AG04449 (cell line): Measurements from ENCODE around the gene RNF144A.
"Not testable (repeated sequence)": the region's sequence is repeated elsewhere in the genome, so short reads cannot be mapped to it uniquely, and the experiment has no call there.

Experiments
- CTCF ChIA-PET: fragments of 350-600 bp; formaldehyde crosslinking; extraction: SDS; loops from one replicate; lab custom pipeline; 2021; ENCODE audit warnings: antibody characterized with exemption; lab: Yijun Ruan, JAX
- POLR2A ChIA-PET: fragments of 400-600, 350-600 bp; formaldehyde crosslinking; extraction: SDS; loops from one replicate; lab custom pipeline; 2020; ENCODE audit warnings: antibody characterized with exemption, inconsistent platforms; lab: Yijun Ruan, JAX
- DNase-seq: peaks from one replicate; pipeline ENCODE4 v3.0.0-alpha.2; 2010; ENCODE audit warnings: low read depth, low spot score
- H3K4me3 ChIP-seq: 2 replicates; pipeline ENCODE4 v1.5.1; 2011; ENCODE audit warnings: low read depth, mild to moderate bottlenecking, control low read depth, low read length
- CTCF ChIP-seq: IDR thresholded peaks from one replicate; pipeline ENCODE4 v1.5.1; 2011; ENCODE audit warnings: mild to moderate bottlenecking, moderate library complexity, low read length, control low read depth, inconsistent platforms; ENCODE audit not compliant: insufficient read depth; ENCODE audit errors: missing control alignments

RNF144A gene

GRCh38 chr2:6994536-6995128 is 77.4 kb downstream of the RNF144A start:
- POLR2A ChIA-PET: no interaction called here
- no peak for DNase-seq
- CTCF ChIA-PET: no interaction called here
- H3K4me3 ChIP-seq: no peak overlapping the region
- no peak for TF ChIP-seq CTCF

- H3K4me3 ChIP-seq: no peak overlapping the region
- ChIA-PET POLR2A (no interaction called here), CTCF (no interaction called here)
- TF ChIP-seq CTCF: no peak
- no peak for DNase-seq
Observed at GRCh38 chr2:6995391-6996097, 78.3 kb downstream of the RNF144A start.

DNA sequence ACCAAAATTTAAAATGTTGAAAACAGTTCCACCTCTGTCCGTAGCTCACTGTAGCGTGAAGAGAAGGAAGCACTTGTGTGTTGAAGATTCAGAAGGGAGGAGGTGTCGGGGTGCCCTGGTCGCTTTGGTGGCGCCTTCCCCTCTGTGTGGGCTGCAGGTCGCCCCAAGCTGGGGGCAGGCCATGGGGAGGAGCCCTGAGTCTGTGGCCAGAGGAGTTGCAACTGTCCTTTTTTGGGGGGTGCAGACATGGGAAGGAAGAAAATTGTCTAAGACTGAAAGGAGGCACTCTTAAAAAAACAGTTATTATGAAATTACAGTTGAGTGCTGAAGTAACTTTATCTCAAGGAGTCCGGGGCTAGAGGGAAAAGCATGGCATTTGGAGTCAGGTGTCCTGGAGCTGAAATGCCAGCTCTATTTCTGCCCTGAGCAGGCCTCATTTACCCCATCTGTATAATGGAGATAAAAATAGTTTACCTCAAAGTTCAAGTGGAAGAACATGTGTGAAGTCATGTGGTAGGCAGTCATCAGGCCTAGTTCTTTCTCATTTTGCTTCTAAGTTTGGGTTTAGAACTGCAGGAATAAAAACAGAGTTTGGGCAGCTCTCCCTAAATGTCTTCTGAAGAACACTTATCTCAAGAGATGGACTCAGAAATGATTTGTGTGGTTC is 82.1 kb downstream of the RNF144A start:
- ChIA-PET POLR2A (no interaction called here), CTCF (no interaction called here)
- no peak overlapping the region for H3K4me3 ChIP-seq
- DNase-seq: no peak
- no peak for TF ChIP-seq CTCF

DNA sequence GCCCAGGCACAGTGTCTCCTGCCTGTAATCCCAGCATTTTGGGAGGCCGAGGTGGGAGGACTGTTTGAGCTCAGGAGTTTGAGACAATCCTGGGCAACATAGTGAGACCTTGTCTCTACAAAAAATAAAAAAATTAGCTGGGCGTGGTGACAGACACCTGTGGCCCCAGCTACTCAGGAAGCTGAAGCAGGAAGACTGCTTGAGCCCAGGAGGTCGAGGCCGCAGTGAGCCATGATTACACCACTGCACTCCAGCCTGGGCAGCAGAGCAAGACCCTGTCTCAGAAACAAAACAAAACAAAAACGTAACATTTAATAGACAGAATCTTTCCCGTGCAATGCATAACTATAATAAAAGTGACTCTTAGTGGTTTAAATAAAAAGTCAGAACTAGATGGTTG is 84.2 kb downstream of the RNF144A start:
- CTCF ChIA-PET, DNase-seq, H3K4me3 ChIP-seq, POLR2A ChIA-PET: not testable (repeated sequence)

GRCh38 chr2:7003895-7004294 is 86.7 kb downstream of the RNF144A start:
- no peak for TF ChIP-seq CTCF
- no peak for DNase-seq
- POLR2A ChIA-PET: no interaction called here
- CTCF ChIA-PET: no interaction called here
- no peak overlapping the region for H3K4me3 ChIP-seq

DNA sequence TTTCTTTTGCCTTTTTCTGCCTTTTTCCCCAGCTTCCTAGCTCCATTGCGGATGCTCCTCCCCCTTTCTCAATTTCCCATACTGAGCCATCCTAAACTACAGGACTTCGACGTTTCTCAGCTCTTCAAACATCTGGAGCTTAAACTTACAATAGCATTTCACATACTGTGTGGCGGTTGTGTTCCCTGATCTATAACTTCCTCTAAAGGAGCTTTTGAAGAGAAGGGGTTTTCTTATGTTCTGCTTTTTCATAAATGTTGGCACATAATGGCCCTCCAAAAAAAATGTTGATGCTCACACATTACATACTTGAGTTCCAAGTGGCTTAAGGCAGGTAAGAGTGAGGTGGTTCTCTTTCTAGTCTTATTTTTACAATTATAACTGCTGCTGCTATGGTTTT is 87.4 kb downstream of the RNF144A start:
- ChIA-PET CTCF (no interaction called here), POLR2A (no interaction called here)
- TF ChIP-seq CTCF: no peak
- H3K4me3 ChIP-seq: no peak overlapping the region
- no peak for DNase-seq
